Tibial artery (tissue), 4 donors: ENCODE data around the gene PPBP.

Source experiments
- DNase-seq, 2 donors: peaks; one replicate each; pipeline ENCODE4 v3.0.0-alpha.2; 2019
- H3K27ac ChIP-seq, 2 donors: fragments of 200-600 bp; sonication (generic) in 1 of 2; 1 replicate in 1 of 2; 2 replicates in 1 of 2; pipeline ENCODE4 v1.5.1; 2018 to 2019; ENCODE audit warnings: mild to moderate bottlenecking in 1 of 2
- H3K27me3 ChIP-seq, 2 donors: fragments of 200-600 bp; sonication (generic) in 1 of 2; one replicate each; pipeline versions ENCODE4 v1.5.1 to v1.6.0; 2016 to 2019
- H3K36me3 ChIP-seq, 3 donors: fragments of 200-600 bp; sonication (generic) in 2 of 3; one replicate each; pipeline ENCODE4 v1.5.1; 2016 to 2019; ENCODE audit warnings: mild to moderate bottlenecking in 2 of 3
- H3K4me1 ChIP-seq, 4 donors: fragments of 200-600 bp; sonication (generic) in 2 of 4; 1 replicate in 3 of 4; 2 replicates in 1 of 4; pipeline ENCODE4 v1.5.1; 2016 to 2019
- H3K4me3 ChIP-seq, 2 donors: fragments of 200-600 bp; sonication (generic) in 1 of 2; 1 replicate in 1 of 2; 2 replicates in 1 of 2; pipeline ENCODE4 v1.5.1; 2018 to 2019; ENCODE audit warnings: mild to moderate bottlenecking in 2 of 2
- H3K9me3 ChIP-seq, 3 donors: fragments of 200-600 bp; sonication (generic) in 1 of 3; one replicate each; pipeline ENCODE4 v1.5.1; 2016 to 2019
- CTCF ChIP-seq, 2 experiments: fragments of 200-600 bp in 1 of 2; fragments of 450-650 bp in 1 of 2; IDR thresholded peaks; one replicate each; pipeline ENCODE4 v1.5.1; 2017 to 2019; ENCODE audit warnings: antibody characterized with exemption in 2 of 2, mild to moderate bottlenecking in 1 of 2, moderate library complexity in 1 of 2
- intact Hi-C: fragments of 100-400 bp; cut with DNase I; formaldehyde crosslinking; loops from one replicate; pipeline ENCODE4 v1.15.0; 2023; ENCODE audit warnings: low total_unique reads

PPBP gene

DNA sequence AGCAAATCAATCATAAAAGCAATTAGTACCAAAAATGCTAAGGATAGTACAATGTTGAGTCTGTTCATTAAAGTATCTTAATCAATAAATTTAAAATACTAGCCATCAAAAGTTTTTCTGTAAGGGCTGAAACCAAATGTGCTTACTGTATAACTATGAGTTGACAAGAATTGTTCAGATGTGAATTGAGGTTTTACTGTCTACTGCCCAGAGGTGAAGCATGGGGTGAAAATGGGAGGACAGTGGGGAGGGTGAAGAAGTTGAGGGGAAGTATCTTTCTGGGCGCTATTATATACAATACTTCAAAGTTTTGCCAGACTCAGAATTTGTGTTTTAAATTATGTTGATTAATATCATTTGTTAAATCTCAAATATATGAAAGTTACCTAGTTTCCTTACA lies 4.1 kb upstream of the PPBP start:
- H3K27me3 ChIP-seq: no peaks in the 10 kb centered on the region
- no peak for TF ChIP-seq CTCF (IDR thresholded peaks at IDR 0.05)
- no peak for DNase-seq
- H3K4me3 ChIP-seq: no peak overlapping the region
- no peaks in the 10 kb centered on the region for H3K4me1 ChIP-seq
- intact Hi-C loops: no loop called here
- H3K9me3 ChIP-seq: no peaks in the 10 kb centered on the region
- no peaks in the 10 kb centered on the region for H3K36me3 ChIP-seq
- H3K27ac ChIP-seq: no peak overlapping the region

GRCh38 chr4:73991742-73992000 lies 3.7 kb upstream of the PPBP start:
- Histone ChIP-seq H3K4me3 (no peak overlapping the region), H3K36me3 (no peaks in the 10 kb centered on the region), H3K9me3 (no peaks in the 10 kb centered on the region), H3K4me1 (no peaks in the 10 kb centered on the region), H3K27ac (no peak overlapping the region), H3K27me3 (no peaks in the 10 kb centered on the region)
- no peak for DNase-seq
- no peak for TF ChIP-seq CTCF (IDR thresholded peaks at IDR 0.05)
- intact Hi-C loops: no loop called here

- Histone ChIP-seq H3K9me3 (no peaks in the 10 kb centered on the region), H3K27ac (no peak overlapping the region), H3K36me3 (no peaks in the 10 kb centered on the region), H3K4me3 (no peak overlapping the region), H3K27me3 (no peaks in the 10 kb centered on the region), H3K4me1 (no peaks in the 10 kb centered on the region)
- DNase-seq: no peak
- intact Hi-C loops: no loop called here
- no peak for TF ChIP-seq CTCF (IDR thresholded peaks at IDR 0.05)
Measured at GRCh38 chr4:73990988-73991741, 3.2 kb upstream of the PPBP start.

- intact Hi-C loops: no loop called here
- DNase-seq: no peak
- no peak for TF ChIP-seq CTCF (IDR thresholded peaks at IDR 0.05)
- Histone ChIP-seq H3K4me3 (no peak overlapping the region), H3K27me3 (no peaks in the 10 kb centered on the region), H3K4me1 (no peaks in the 10 kb centered on the region), H3K9me3 (no peaks in the 10 kb centered on the region), H3K27ac (no peak overlapping the region), H3K36me3 (no peaks in the 10 kb centered on the region)
Measured at GRCh38 chr4:73989928-73990327, 1.9 kb upstream of the PPBP start.

DNA sequence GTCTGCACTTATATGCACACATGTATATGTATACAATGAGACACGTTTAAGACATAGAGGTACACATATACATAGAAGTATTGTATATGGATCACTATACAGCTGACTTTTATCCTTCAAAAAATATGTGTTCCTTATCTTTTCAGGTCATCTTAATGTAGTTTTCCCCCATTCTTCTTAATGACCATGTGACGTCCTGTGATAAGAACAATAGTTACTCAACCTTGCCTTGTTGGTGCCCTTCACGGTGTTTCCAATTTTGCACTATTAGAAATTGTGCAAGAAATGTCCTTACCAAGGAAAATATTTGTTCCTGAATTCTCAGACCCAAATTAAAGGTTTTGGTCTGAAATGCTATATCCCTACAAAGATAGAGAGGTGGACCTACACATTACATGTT lies 1.0 kb upstream of the PPBP start:
- TF ChIP-seq CTCF (IDR thresholded peaks at IDR 0.05): no peak
- no peak overlapping the region for H3K27ac ChIP-seq
- H3K9me3 ChIP-seq: no peaks in the 10 kb centered on the region
- H3K4me1 ChIP-seq: no peaks in the 10 kb centered on the region
- no peak overlapping the region for H3K4me3 ChIP-seq
- no peaks in the 10 kb centered on the region for H3K27me3 ChIP-seq
- intact Hi-C loops: no loop called here
- no peak for DNase-seq
- H3K36me3 ChIP-seq: no peaks in the 10 kb centered on the region

DNA sequence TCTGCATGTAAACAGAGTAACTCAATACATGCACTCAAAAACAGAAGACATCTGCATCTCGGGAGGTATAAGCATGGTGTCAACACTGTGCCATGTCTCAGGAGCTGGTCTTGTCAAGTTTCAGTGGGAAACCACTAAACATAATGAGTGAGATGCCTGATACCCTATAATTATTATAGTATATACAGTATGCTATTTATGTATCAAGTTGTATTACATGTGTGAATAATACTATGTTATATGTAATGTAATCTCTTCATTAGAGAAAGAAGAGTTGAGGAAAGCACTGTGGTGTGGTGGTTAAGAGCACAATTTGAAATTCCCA lies 2.5 kb downstream of the PPBP start:
- intact Hi-C loops: no loop called here
- no peak overlapping the region for H3K4me3 ChIP-seq
- H3K27me3 ChIP-seq: no peaks in the 10 kb centered on the region
- peaks cover 0 to 13% (median 8%) of the 10 kb centered on the region in 4 donors for H3K4me1 ChIP-seq
- no peaks in the 10 kb centered on the region for H3K9me3 ChIP-seq
- no peaks in the 10 kb centered on the region for H3K36me3 ChIP-seq
- TF ChIP-seq CTCF (IDR thresholded peaks at IDR 0.05): no peak
- no peak for DNase-seq
- H3K27ac ChIP-seq: no peak overlapping the region
